ENCODE measurements around the gene PCNX3.
"Not testable (repeated sequence)": the region's sequence is repeated elsewhere in the genome, so short reads cannot be mapped to it uniquely, and the experiment has no call there.

The PCNX3 gene

DNA sequence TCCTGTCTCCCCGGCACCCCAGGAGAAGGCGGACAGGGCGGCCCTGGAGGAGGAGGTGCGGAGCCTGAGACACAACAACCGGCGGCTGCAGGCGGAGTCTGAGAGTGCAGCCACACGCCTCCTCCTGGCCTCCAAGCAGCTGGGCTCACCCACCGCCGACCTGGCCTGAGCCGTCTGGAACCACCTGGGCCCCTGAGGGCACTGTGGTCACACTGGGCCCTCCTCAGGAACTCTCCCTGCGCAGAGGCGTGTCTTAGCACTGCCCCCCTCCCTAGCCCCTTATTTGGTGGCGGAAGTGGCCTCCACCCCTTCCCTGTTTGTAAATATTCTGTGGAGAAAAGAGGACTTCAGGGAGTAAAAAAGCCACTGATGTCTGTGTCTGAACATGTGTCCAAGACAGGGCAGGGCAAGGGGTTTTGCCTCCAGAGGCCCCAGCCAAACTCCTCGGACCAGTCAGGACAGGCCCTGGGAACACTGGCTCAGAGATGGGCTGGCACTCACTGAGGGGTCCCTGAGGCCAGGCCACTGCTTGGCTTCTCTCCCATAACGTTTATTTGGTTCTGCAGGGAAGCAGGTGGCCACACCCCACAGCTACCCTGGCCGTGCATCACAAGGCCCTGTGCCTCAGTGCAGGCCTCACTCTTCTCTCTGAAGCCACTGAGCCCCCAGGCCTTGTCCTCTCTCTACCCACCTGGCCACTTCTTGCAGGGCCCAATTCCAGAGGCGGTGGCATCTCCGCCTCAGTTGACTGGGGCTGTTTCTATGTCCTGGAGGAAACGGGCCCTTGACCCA is 35.2 kb downstream of the PCNX3 start:
- Mint-ChIP-seq H3K4me3 (no peak overlapping the region), H3K27ac (no peak overlapping the region), H3K9me3 (no peaks in the 10 kb centered on the region), H3K27me3 (no peaks in the 10 kb centered on the region), H3K36me3 (peaks cover 41 to 59% of the 10 kb centered on the region in 2 donors), H3K4me1 (peaks cover 38 to 60% of the 10 kb centered on the region in 2 donors)
- ATAC-seq (replicated peaks) (no peak), DNase-seq (no peak)

GRCh38 chr11:65651339-65651588 is 35.7 kb downstream of the PCNX3 start:
- Mint-ChIP-seq H3K9me3 (no peaks in the 10 kb centered on the region), H3K4me1 (peaks cover 38 to 66% of the 10 kb centered on the region in 2 donors), H3K4me3 (peak overlapping the region; percentile 83 to 89), H3K27me3 (no peaks in the 10 kb centered on the region), H3K27ac (peak overlapping the region; percentile 97), H3K36me3 (peaks cover 42 to 62% of the 10 kb centered on the region in 2 donors)
- no peak for DNase-seq
- no peak for ATAC-seq (replicated peaks)

GRCh38 chr11:65651589-65652510 is 36.3 kb downstream of the PCNX3 start:
- no peak for DNase-seq
- Mint-ChIP-seq H3K4me1 (peaks cover 38 to 72% of the 10 kb centered on the region in 2 donors), H3K27ac (peak overlapping the region; percentile 97)

GRCh38 chr11:65652511-65653228 is 37.1 kb downstream of the PCNX3 start:
- DNase-seq = peak; percentile 95
- no peaks in the 10 kb centered on the region for H3K27me3 Mint-ChIP-seq
- peaks cover 55 to 72% of the 10 kb centered on the region in 2 donors for H3K36me3 Mint-ChIP-seq
- peak overlapping the region; percentile 83 to 89 for H3K4me3 Mint-ChIP-seq
- H3K9me3 Mint-ChIP-seq = no peaks in the 10 kb centered on the region
- peaks cover 43 to 78% of the 10 kb centered on the region in 2 donors for H3K4me1 Mint-ChIP-seq
- peak overlapping the region; percentile 97 for H3K27ac Mint-ChIP-seq
- peak; percentile 84 to 89 for ATAC-seq (replicated peaks)

More at GRCh38 chr11:65651589-65652510, 36.3 kb downstream of the PCNX3 start:
- ATAC-seq (replicated peaks) = no peak
- no peaks in the 10 kb centered on the region for H3K27me3 Mint-ChIP-seq
- H3K4me3 Mint-ChIP-seq = peak overlapping the region; percentile 83 to 89
- H3K36me3 Mint-ChIP-seq = peaks cover 48 to 66% of the 10 kb centered on the region in 2 donors
- no peaks in the 10 kb centered on the region for H3K9me3 Mint-ChIP-seq

DNA sequence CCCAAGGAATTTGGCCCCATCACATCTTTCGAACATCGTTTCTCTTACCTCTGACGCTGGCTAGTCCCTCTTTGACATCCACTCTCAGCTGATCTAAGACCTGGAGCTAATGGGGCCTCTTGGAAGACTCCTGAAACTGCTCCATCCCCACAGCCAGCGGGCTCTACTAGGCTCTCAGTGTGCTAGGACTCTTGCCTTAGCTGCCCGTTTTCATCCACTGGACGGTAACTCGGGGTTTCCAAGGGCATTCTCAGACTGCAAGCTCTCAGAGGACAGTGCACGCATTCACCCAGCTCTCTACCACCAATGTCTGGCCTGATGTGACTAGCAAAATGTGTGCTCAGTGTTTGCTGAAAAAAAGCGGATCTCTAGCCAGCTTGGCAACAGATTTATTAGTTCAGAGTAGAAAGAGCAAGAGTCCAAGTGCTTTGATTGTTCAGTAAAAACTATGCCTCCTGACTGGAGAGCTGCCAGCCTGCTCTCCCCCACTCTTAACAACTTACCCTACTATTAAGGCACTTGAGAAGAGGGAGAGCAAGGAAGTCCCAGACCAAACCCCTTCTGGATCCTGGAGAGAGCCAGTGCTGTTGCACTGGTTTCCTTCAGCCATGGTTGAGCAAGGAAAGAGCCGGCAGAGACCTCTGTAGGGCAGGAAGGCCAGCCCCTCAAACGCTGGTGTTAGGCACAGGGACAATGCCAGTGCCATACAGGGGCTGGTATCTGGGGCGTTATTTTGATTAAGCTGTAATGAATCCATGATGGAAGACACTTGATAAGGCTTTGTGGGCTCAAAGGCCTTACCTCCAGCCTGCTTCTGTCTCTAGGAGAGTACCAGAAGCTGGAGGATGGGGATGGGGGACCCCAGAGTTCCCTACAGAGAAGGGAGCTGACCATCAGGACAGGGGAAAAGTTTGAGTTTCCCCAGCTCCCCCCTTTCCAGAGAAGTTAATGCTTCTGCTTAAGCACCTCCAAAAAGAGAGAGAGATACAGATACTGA is 38.0 kb downstream of the PCNX3 start:
- Mint-ChIP-seq H3K36me3 (peaks cover 52 to 71% of the 10 kb centered on the region in 2 donors), H3K27ac (peak overlapping the region; percentile 97), H3K4me3 (peak overlapping the region; percentile 83 to 89), H3K4me1 (peaks cover 42 to 78% of the 10 kb centered on the region in 2 donors), H3K9me3 (no peaks in the 10 kb centered on the region), H3K27me3 (no peaks in the 10 kb centered on the region)
- peak in 1 of 2 donors; percentile 19 for ATAC-seq (replicated peaks)
- DNase-seq = no peak

DNA sequence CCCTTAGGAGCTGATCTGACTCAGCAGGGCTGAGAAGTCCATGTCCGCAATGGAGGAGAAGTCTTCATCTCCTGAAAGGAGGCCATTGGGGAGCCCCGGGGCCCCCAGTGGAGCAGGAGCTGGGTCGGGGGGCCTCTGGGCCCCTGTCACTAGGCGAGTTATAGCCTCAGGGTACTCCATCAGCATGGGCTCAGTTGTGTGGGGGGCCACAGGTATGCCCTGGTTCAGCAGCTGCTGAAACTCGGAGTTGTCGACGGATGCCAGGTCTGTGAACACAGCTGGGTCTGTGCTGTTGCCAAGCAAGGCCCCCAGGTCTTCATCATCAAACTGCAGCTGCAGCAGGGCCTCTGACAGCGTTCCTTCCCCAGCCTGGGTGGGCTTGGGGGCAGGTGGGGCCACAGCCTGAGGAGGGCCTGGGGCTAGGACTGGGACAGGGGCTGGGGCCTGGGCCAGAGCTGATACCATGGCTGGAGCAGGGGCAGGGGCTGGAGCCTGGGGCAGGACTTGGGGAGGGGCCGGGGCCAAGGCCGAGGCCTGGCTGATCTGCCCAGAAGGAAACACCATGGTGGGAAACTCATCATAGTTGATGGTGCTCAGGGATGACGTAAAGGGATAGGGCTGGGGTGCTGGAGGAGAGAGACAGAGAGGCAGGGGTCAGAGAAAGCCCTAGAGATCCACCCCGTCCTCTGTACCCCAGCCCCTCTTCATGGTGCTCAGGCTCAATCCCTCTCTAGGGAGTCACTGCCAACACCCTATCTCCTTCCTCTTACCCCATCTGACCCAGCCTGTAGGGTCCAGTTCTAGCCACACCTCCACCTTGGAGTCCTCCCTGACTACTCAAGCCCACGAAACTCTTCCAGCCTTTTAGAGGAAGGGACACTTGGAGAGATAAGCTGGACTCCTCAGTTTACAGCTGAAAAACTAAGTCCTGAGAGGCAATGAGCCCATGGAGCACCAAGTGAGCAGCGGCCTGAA is 39.1 kb downstream of the PCNX3 start:
- Mint-ChIP-seq H3K27me3 (no peaks in the 10 kb centered on the region), H3K4me1 (peaks cover 48 to 90% of the 10 kb centered on the region in 2 donors), H3K4me3 (peak overlapping the region in 1 of 2 donors; percentile 34), H3K27ac (peak overlapping the region; percentile 97), H3K9me3 (no peaks in the 10 kb centered on the region), H3K36me3 (peaks cover 53 to 79% of the 10 kb centered on the region in 2 donors)
- DNase-seq = no peak
- no peak for ATAC-seq (replicated peaks)

GRCh38 chr11:65655570-65656332 is 40.2 kb downstream of the PCNX3 start:
- Mint-ChIP-seq H3K36me3 (peaks cover 51 to 83% of the 10 kb centered on the region in 2 donors), H3K9me3 (no peaks in the 10 kb centered on the region), H3K4me3 (peak overlapping the region in 1 of 2 donors; percentile 4), H3K4me1 (peaks cover 53 to 91% of the 10 kb centered on the region in 2 donors), H3K27me3 (no peaks in the 10 kb centered on the region), H3K27ac (peak overlapping the region; percentile 77)
- DNase-seq (no peak), ATAC-seq (replicated peaks) (no peak)

DNA sequence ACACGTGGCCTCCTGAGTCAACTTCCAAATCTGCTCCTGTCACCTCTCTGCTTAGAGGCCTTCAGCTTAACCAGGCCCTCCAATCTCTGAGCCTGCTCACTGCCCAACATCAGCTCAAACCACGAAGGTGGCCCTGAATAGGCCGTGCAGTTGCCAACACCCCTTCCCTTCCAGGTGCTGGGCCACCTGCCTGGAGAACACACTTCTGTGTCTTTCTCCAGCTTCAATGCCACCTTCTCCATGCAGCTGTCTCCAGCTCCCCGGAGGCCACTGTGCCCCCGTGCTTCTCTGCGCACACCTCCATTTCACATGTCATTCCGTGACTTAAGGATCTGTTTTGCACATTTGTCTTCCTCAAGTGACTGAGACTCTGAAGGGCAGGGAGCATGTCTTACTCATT is 41.9 kb downstream of the PCNX3 start:
- Mint-ChIP-seq H3K9me3 (no peaks in the 10 kb centered on the region), H3K27me3 (no peaks in the 10 kb centered on the region), H3K4me3 (no peak overlapping the region), H3K4me1 (peaks cover 40 to 79% of the 10 kb centered on the region in 2 donors), H3K27ac (no peak overlapping the region), H3K36me3 (peaks cover 40 to 72% of the 10 kb centered on the region in 2 donors)
- DNase-seq (no peak), ATAC-seq (replicated peaks) (no peak)

- Mint-ChIP-seq H3K27ac (no peak overlapping the region), H3K4me1 (peaks cover 32 to 71% of the 10 kb centered on the region in 2 donors), H3K36me3 (peaks cover 40 to 64% of the 10 kb centered on the region in 2 donors), H3K27me3 (no peaks in the 10 kb centered on the region), H3K9me3 (no peaks in the 10 kb centered on the region), H3K4me3 (no peak overlapping the region)
- ATAC-seq (replicated peaks) = no peak
- DNase-seq = no peak
Measured at GRCh38 chr11:65658174-65659021, 42.8 kb downstream of the PCNX3 start.

DNA sequence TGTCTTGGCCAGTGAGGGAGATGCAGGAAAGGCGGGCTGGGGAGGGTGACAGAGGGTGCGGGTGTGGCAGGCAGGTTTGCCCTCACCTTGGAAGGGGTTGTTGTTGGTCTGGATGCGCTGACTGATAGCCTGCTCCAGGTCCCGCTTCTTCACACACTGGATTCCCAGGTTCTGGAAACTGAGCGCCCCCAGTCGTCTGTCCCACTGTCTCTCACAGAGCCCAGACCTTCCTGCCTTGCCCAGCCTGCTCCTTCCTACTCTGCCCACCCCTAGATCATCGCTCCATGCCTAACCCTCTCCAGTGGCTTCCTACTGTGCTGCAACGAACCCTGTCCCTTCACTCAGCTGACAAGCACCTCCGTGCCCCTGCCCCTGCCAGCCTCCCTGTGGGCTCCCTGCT is 44.5 kb downstream of the PCNX3 start:
- Mint-ChIP-seq H3K27me3 (no peaks in the 10 kb centered on the region), H3K4me3 (peak overlapping the region in 1 of 2 donors; percentile 23), H3K9me3 (no peaks in the 10 kb centered on the region), H3K4me1 (peaks cover 27 to 60% of the 10 kb centered on the region in 2 donors), H3K27ac (peak overlapping the region; percentile 17), H3K36me3 (peaks cover 36 to 53% of the 10 kb centered on the region in 2 donors)
- no peak for ATAC-seq (replicated peaks)
- DNase-seq = no peak

DNA sequence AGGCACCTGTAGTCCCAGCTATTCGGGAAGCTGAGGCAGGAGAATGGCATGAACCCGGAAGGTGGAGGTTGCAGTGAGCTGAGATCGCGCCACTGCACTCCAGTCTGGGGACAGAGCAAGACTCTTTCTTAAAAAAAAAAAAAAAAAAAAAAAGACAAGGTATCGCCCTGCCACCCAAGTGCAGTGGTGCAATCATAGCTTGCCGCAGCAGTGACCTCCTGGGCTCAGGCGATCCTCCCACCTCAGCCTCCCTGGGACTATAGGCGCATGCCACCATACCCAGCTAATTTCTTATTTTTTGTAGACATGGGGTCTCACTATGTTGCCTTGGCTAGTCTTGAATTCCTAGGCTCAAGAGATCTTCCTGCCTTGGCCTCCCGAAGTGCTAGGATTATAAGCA is 45.3 kb downstream of the PCNX3 start:
- not testable (repeated sequence) for ATAC-seq (replicated peaks); H3K27me3 Mint-ChIP-seq; H3K9me3 Mint-ChIP-seq; H3K27ac Mint-ChIP-seq; DNase-seq
- H3K4me1 Mint-ChIP-seq = peaks cover 24 to 52% of the 10 kb centered on the region in 2 donors
- peaks cover 34 to 44% of the 10 kb centered on the region in 2 donors for H3K36me3 Mint-ChIP-seq
- peak overlapping the region; percentile 82 to 83 for H3K4me3 Mint-ChIP-seq

Measured in stimulated activated naive B cell treated with anti-CD40 and anti-IgM and Interleukin-4, amounts not matched to agents 10 μg/mL and 1 μg/mL and 100 μg/mL, for 72 hours (primary cell).